Measurements from ENCODE around the gene KLHL3. TPM values are rescaled to one million over a fixed set of nuclear protein-coding genes. Genes with fewer than 3 reads are reported as not detected.
"Not testable (repeated sequence)": the region's sequence is repeated elsewhere in the genome, so short reads cannot be mapped to it uniquely, and the experiment has no call there.

KLHL3 gene
- total RNA-seq, 5 donors from 2014 or later (not counting 1 experiment from before 2014, with no cell fraction given), result 15.1 to 28.0 (median 26.5) TPM

DNA sequence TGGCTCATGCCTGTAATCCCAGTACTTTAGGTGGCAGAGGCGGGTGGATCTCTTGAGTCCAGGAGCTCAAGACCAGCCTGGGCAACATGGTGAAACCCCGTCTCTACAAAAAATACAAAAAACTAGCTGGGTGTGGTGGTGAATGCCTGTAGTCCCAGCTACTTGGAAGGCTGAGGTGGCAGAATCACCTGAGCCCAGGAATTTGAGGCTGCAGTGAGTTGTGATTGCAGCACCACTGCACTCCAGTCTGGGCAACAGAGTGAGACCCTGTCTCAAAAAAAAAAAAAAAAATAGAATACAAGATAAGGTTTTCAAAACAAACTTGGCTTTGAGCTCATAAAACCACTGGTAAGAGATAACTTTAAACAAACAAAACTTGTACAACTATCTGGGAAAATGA lies 92.8 kb downstream of the KLHL3 start:
- H3K27ac Mint-ChIP-seq; H3K4me3 ChIP-seq (ENCODE audit: control insufficient read depth in 1 of 2, extremely low read depth in 1 of 2, low read length in 1 of 2); ATAC-seq (replicated peaks in 1 of 4); H3K4me1 Mint-ChIP-seq; H3K4me3 Mint-ChIP-seq; H3K27me3 Mint-ChIP-seq; H3K9me3 ChIP-seq; POLR2A ChIA-PET; H3K27me3 ChIP-seq (replicated peaks in 1 of 2; ENCODE audit: control insufficient read depth in 2 of 2, extremely low read depth in 1 of 2, insufficient read depth in 2 of 2, low read length in 1 of 2); DNase-seq; H3K4me1 ChIP-seq (ENCODE audit: control insufficient read depth in 1 of 2, extremely low read depth in 1 of 2, insufficient read depth in 2 of 2, low read length in 2 of 2); H3K27ac ChIP-seq (ENCODE audit: low read length); H3K9me3 Mint-ChIP-seq: not testable (repeated sequence)
- H3K36me3 ChIP-seq (ENCODE audit: control insufficient read depth in 2 of 2, extremely low read depth in 1 of 2, insufficient read depth in 1 of 2, low read length in 1 of 2), result peaks cover 4 to 14% of the 10 kb centered on the region in 2 donors
- CTCF ChIA-PET, result interaction anchor here in 1 of 2 donors (0.6 to 1.0 kb wide), 3 partner anchors 8 to 136 kb away, joined by 3 to 5 read pairs (median 4); no protein-coding TSS in a partner anchor
- WGBS (ENCODE audit: insufficient coverage), result no CpG with 5 or more reads among the region's 2 CpGs
- peaks cover 54% of the 10 kb centered on the region for H3K36me3 Mint-ChIP-seq

GRCh38 chr5:137642091-137642490 lies 93.8 kb downstream of the KLHL3 start:
- WGBS (ENCODE audit: insufficient coverage), result 79% methylated on average over 2 of the region's 4 CpGs
- no peaks in the 10 kb centered on the region for H3K27me3 ChIP-seq (replicated peaks in 1 of 2; ENCODE audit: control insufficient read depth in 2 of 2, extremely low read depth in 1 of 2, insufficient read depth in 2 of 2, low read length in 1 of 2)
- no peak overlapping the region for H3K4me3 ChIP-seq (ENCODE audit: control insufficient read depth in 1 of 2, extremely low read depth in 1 of 2, low read length in 1 of 2)
- Mint-ChIP-seq H3K27me3 (no peaks in the 10 kb centered on the region), H3K9me3 (peaks cover 0 to 5% (median 0%) of the 10 kb centered on the region in 3 donors), H3K27ac (no peak overlapping the region), H3K36me3 (peaks cover 53% of the 10 kb centered on the region), H3K4me3 (no peak overlapping the region), H3K4me1 (no peaks in the 10 kb centered on the region)
- POLR2A ChIA-PET, result no interaction called here
- H3K27ac ChIP-seq (ENCODE audit: low read length), result no peak overlapping the region
- ATAC-seq (replicated peaks in 1 of 4) (no peak), DNase-seq (no peak)
- H3K36me3 ChIP-seq (ENCODE audit: control insufficient read depth in 2 of 2, extremely low read depth in 1 of 2, insufficient read depth in 1 of 2, low read length in 1 of 2), result peaks cover 4 to 22% of the 10 kb centered on the region in 2 donors
- H3K9me3 ChIP-seq, result no peaks in the 10 kb centered on the region
- no peaks in the 10 kb centered on the region for H3K4me1 ChIP-seq (ENCODE audit: control insufficient read depth in 1 of 2, extremely low read depth in 1 of 2, insufficient read depth in 2 of 2, low read length in 2 of 2)
- CTCF ChIA-PET, result interaction anchor here in 1 of 2 donors (0.7 to 1.0 kb wide), 2 partner anchors 13 to 137 kb away, joined by 3 to 4 read pairs; no protein-coding TSS in a partner anchor

GRCh38 chr5:137641148-137641547 lies 94.7 kb downstream of the KLHL3 start:
- ATAC-seq (replicated peaks in 1 of 4) (no peak), DNase-seq (no peak)
- ChIA-PET POLR2A (no interaction called here), CTCF (interaction anchor here in 1 of 2 donors (0.5 kb wide), 1 partner anchor 254 kb away, joined by 3 read pairs; no protein-coding TSS in a partner anchor)
- Histone ChIP-seq H3K36me3 (ENCODE audit: control insufficient read depth in 2 of 2, extremely low read depth in 1 of 2, insufficient read depth in 1 of 2, low read length in 1 of 2) (peaks cover 6 to 28% of the 10 kb centered on the region in 2 donors), H3K4me1 (ENCODE audit: control insufficient read depth in 1 of 2, extremely low read depth in 1 of 2, insufficient read depth in 2 of 2, low read length in 2 of 2) (no peaks in the 10 kb centered on the region), H3K4me3 (ENCODE audit: control insufficient read depth in 1 of 2, extremely low read depth in 1 of 2, low read length in 1 of 2) (no peak overlapping the region), H3K9me3 (no peaks in the 10 kb centered on the region), H3K27me3 (replicated peaks in 1 of 2; ENCODE audit: control insufficient read depth in 2 of 2, extremely low read depth in 1 of 2, insufficient read depth in 2 of 2, low read length in 1 of 2) (no peaks in the 10 kb centered on the region), H3K27ac (ENCODE audit: low read length) (no peak overlapping the region)
- no peaks in the 10 kb centered on the region for H3K4me1 Mint-ChIP-seq
- H3K27me3 Mint-ChIP-seq, result no peaks in the 10 kb centered on the region
- H3K27ac Mint-ChIP-seq, result no peak overlapping the region
- no CpG with 5 or more reads among the region's 1 CpG for WGBS (ENCODE audit: insufficient coverage)
- H3K9me3 Mint-ChIP-seq, result peaks cover 0 to 5% (median 0%) of the 10 kb centered on the region in 3 donors
- H3K36me3 Mint-ChIP-seq, result peaks cover 51% of the 10 kb centered on the region
- H3K4me3 Mint-ChIP-seq, result no peak overlapping the region

DNA sequence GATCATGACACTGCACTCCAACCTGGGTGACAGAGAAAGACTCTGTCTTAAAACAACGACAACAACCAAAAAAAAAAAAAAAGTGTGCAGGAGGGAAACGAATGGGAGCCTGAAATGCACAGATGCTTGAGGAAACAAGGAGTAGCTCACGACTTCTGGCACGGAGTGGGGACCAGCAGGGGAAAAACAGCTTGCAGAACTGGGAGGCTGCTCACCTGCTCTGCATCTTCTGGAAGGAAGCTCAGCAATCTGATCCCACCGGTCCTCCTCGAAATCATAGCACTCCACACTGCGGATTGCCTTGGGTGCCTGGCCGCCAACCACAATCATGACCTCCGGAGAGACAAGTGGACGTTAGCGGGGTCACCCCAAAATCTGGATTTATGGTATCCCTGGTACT lies 96.2 kb downstream of the KLHL3 start:
- Histone ChIP-seq H3K27me3 (replicated peaks in 1 of 2; ENCODE audit: control insufficient read depth in 2 of 2, extremely low read depth in 1 of 2, insufficient read depth in 2 of 2, low read length in 1 of 2) (no peaks in the 10 kb centered on the region), H3K4me3 (ENCODE audit: control insufficient read depth in 1 of 2, extremely low read depth in 1 of 2, low read length in 1 of 2) (no peak overlapping the region), H3K4me1 (ENCODE audit: control insufficient read depth in 1 of 2, extremely low read depth in 1 of 2, insufficient read depth in 2 of 2, low read length in 2 of 2) (no peaks in the 10 kb centered on the region), H3K9me3 (no peaks in the 10 kb centered on the region), H3K36me3 (ENCODE audit: control insufficient read depth in 2 of 2, extremely low read depth in 1 of 2, insufficient read depth in 1 of 2, low read length in 1 of 2) (peaks cover 6 to 28% of the 10 kb centered on the region in 2 donors), H3K27ac (ENCODE audit: low read length) (no peak overlapping the region)
- Mint-ChIP-seq H3K27me3 (no peaks in the 10 kb centered on the region), H3K27ac (no peak overlapping the region), H3K36me3 (peaks cover 36% of the 10 kb centered on the region), H3K4me1 (no peaks in the 10 kb centered on the region), H3K4me3 (no peak overlapping the region), H3K9me3 (peaks cover 0 to under 1% (median 0%) of the 10 kb centered on the region in 3 donors)
- ATAC-seq (replicated peaks in 1 of 4), result no peak
- POLR2A ChIA-PET, result no interaction called here
- DNase-seq, result no peak
- CTCF ChIA-PET, result interaction anchor here in 1 of 2 donors (1.1 kb wide), 1 partner anchor 27 kb away, joined by 3 read pairs; no protein-coding TSS in a partner anchor
- 90% methylated on average over 10 of the region's 11 CpGs for WGBS (ENCODE audit: insufficient coverage)

GRCh38 chr5:137638841-137639240 lies 97.0 kb downstream of the KLHL3 start:
- H3K4me1 ChIP-seq (ENCODE audit: control insufficient read depth in 1 of 2, extremely low read depth in 1 of 2, insufficient read depth in 2 of 2, low read length in 2 of 2), result no peaks in the 10 kb centered on the region
- peaks cover 33% of the 10 kb centered on the region for H3K36me3 Mint-ChIP-seq
- no peak overlapping the region for H3K4me3 Mint-ChIP-seq
- peaks cover 6 to 28% of the 10 kb centered on the region in 2 donors for H3K36me3 ChIP-seq (ENCODE audit: control insufficient read depth in 2 of 2, extremely low read depth in 1 of 2, insufficient read depth in 1 of 2, low read length in 1 of 2)
- no peak overlapping the region for H3K27ac Mint-ChIP-seq
- ATAC-seq (replicated peaks in 1 of 4), result no peak
- no peak overlapping the region for H3K4me3 ChIP-seq (ENCODE audit: control insufficient read depth in 1 of 2, extremely low read depth in 1 of 2, low read length in 1 of 2)
- H3K27ac ChIP-seq (ENCODE audit: low read length), result no peak overlapping the region
- no peaks in the 10 kb centered on the region for H3K9me3 Mint-ChIP-seq
- WGBS (ENCODE audit: insufficient coverage), result 95% methylated on average over 10 of the region's 13 CpGs
- ChIA-PET CTCF (interaction anchor here (0.6 to 0.7 kb wide), 2 partner anchors 23 to 104 kb away, joined by 3 to 4 read pairs; no protein-coding TSS in a partner anchor), POLR2A (no interaction called here)
- H3K27me3 Mint-ChIP-seq, result no peaks in the 10 kb centered on the region
- H3K27me3 ChIP-seq (replicated peaks in 1 of 2; ENCODE audit: control insufficient read depth in 2 of 2, extremely low read depth in 1 of 2, insufficient read depth in 2 of 2, low read length in 1 of 2), result no peaks in the 10 kb centered on the region
- no peak for DNase-seq
- no peaks in the 10 kb centered on the region for H3K9me3 ChIP-seq
- no peaks in the 10 kb centered on the region for H3K4me1 Mint-ChIP-seq

- Histone ChIP-seq H3K36me3 (ENCODE audit: control insufficient read depth in 2 of 2, extremely low read depth in 1 of 2, insufficient read depth in 1 of 2, low read length in 1 of 2) (peaks cover 6 to 25% of the 10 kb centered on the region in 2 donors), H3K27me3 (replicated peaks in 1 of 2; ENCODE audit: control insufficient read depth in 2 of 2, extremely low read depth in 1 of 2, insufficient read depth in 2 of 2, low read length in 1 of 2) (no peaks in the 10 kb centered on the region), H3K4me3 (ENCODE audit: control insufficient read depth in 1 of 2, extremely low read depth in 1 of 2, low read length in 1 of 2) (no peak overlapping the region), H3K4me1 (ENCODE audit: control insufficient read depth in 1 of 2, extremely low read depth in 1 of 2, insufficient read depth in 2 of 2, low read length in 2 of 2) (no peaks in the 10 kb centered on the region), H3K9me3 (no peaks in the 10 kb centered on the region), H3K27ac (ENCODE audit: low read length) (no peak overlapping the region)
- ATAC-seq (replicated peaks in 1 of 4), result no peak
- Mint-ChIP-seq H3K36me3 (peaks cover 29% of the 10 kb centered on the region), H3K27me3 (no peaks in the 10 kb centered on the region), H3K4me3 (no peak overlapping the region), H3K27ac (no peak overlapping the region), H3K9me3 (no peaks in the 10 kb centered on the region), H3K4me1 (no peaks in the 10 kb centered on the region)
- CTCF ChIA-PET, result no interaction called here
- POLR2A ChIA-PET, result no interaction called here
- 88% methylated on average over 7 of the region's 15 CpGs for WGBS (ENCODE audit: insufficient coverage)
- DNase-seq, result no peak
Observed at GRCh38 chr5:137636830-137637714, 98.8 kb downstream of the KLHL3 start.
